HG03571 (cell line): ENCODE results near the gene C13orf46.

Experiments
- ATAC-seq: cut with Tn5 transposase; IDR thresholded peaks from one replicate; pipeline ENCODE4 v1.9.1; 2021; ENCODE audit not compliant: unreplicated experiment

C13orf46 gene

GRCh38 chr13:113972451-113973217, 1.2 kb downstream of the C13orf46 start:
- no peak for ATAC-seq

- no peak for ATAC-seq
Measured at GRCh38 chr13:113971471-113972231, 2.2 kb downstream of the C13orf46 start.

- ATAC-seq: no peak
Measured at GRCh38 chr13:113970810-113971470, 2.9 kb downstream of the C13orf46 start.

GRCh38 chr13:113969973-113970611, 3.8 kb downstream of the C13orf46 start:
- ATAC-seq: no peak

- no peak for ATAC-seq
Measured at GRCh38 chr13:113969311-113969972, 4.4 kb downstream of the C13orf46 start.

GRCh38 chr13:113968463-113969310, 5.2 kb downstream of the C13orf46 start:
- no peak for ATAC-seq

GRCh38 chr13:113967729-113968462, 6.0 kb downstream of the C13orf46 start:
- ATAC-seq: no peak

- no peak for ATAC-seq
Measured at GRCh38 chr13:113967206-113967720, 6.6 kb downstream of the C13orf46 start.

GRCh38 chr13:113965968-113966884, 7.7 kb downstream of the C13orf46 start:
- no peak for ATAC-seq

GRCh38 chr13:113965383-113965874, 8.4 kb downstream of the C13orf46 start:
- no peak for ATAC-seq

GRCh38 chr13:113964251-113964995, 9.5 kb downstream of the C13orf46 start:
- no peak for ATAC-seq

GRCh38 chr13:113963376-113963775, 10.5 kb downstream of the C13orf46 start:
- no peak for ATAC-seq

GRCh38 chr13:113962975-113963374, 10.9 kb downstream of the C13orf46 start:
- ATAC-seq: no peak

GRCh38 chr13:113962386-113962785, 11.5 kb downstream of the C13orf46 start:
- ATAC-seq: no peak

- no peak for ATAC-seq
Measured at GRCh38 chr13:113960276-113960948, 13.5 kb downstream of the C13orf46 start.

- ATAC-seq: no peak
Measured at GRCh38 chr13:113959198-113959597, 14.7 kb downstream of the C13orf46 start.
